ENCODE measurements around the gene USP32. TPM values are rescaled to one million over a fixed set of nuclear protein-coding genes. Genes with fewer than 3 reads are reported as not detected.
"Not testable (repeated sequence)": the region's sequence is repeated elsewhere in the genome, so short reads cannot be mapped to it uniquely, and the experiment has no call there.

USP32 gene
- total RNA-seq, 1 donor from 2014 or later: 34.2 TPM

GRCh38 chr17:60348616-60349015, 43.3 kb downstream of the USP32 start:
- intact Hi-C loops (cut with micrococcal nuclease): no loop called here

GRCh38 chr17:60345233-60345632, 46.7 kb downstream of the USP32 start:
- intact Hi-C loops (cut with micrococcal nuclease): no loop called here

GRCh38 chr17:60342492-60342891, 49.4 kb downstream of the USP32 start:
- intact Hi-C loops (cut with micrococcal nuclease): not testable (repeated sequence)

GRCh38 chr17:60335289-60335688, 56.6 kb downstream of the USP32 start:
- intact Hi-C loops (cut with micrococcal nuclease): no loop called here

GRCh38 chr17:60333628-60334031, 58.3 kb downstream of the USP32 start:
- intact Hi-C loops (cut with micrococcal nuclease): no loop called here

GRCh38 chr17:60333072-60333471, 58.9 kb downstream of the USP32 start:
- intact Hi-C loops (cut with micrococcal nuclease): not testable (repeated sequence)

GRCh38 chr17:60332574-60332973, 59.4 kb downstream of the USP32 start:
- intact Hi-C loops (cut with micrococcal nuclease): no loop called here

- intact Hi-C loops (cut with micrococcal nuclease): no loop called here
Measured at GRCh38 chr17:60330731-60331130, 61.2 kb downstream of the USP32 start.

GRCh38 chr17:60328679-60329078, 63.3 kb downstream of the USP32 start:
- intact Hi-C loops (cut with micrococcal nuclease): no loop called here

- intact Hi-C loops (cut with micrococcal nuclease): no loop called here
Measured at GRCh38 chr17:60327901-60328273, 64.0 kb downstream of the USP32 start.

- intact Hi-C loops (cut with micrococcal nuclease): no loop called here
Measured at GRCh38 chr17:60327134-60327900, 64.6 kb downstream of the USP32 start.

- intact Hi-C loops (cut with micrococcal nuclease): no loop called here
Measured at GRCh38 chr17:60326702-60327101, 65.2 kb downstream of the USP32 start.

- intact Hi-C loops (cut with micrococcal nuclease): no loop called here
Measured at GRCh38 chr17:60325730-60326524, 66.0 kb downstream of the USP32 start.

GRCh38 chr17:60323754-60324153, 68.2 kb downstream of the USP32 start:
- intact Hi-C loops (cut with micrococcal nuclease): no loop called here

- intact Hi-C loops (cut with micrococcal nuclease): no loop called here
Measured at GRCh38 chr17:60322056-60322387, 69.9 kb downstream of the USP32 start.

GRCh38 chr17:60321336-60322055, 70.4 kb downstream of the USP32 start:
- intact Hi-C loops (cut with micrococcal nuclease): no loop called here

GRCh38 chr17:60318830-60319229, 73.1 kb downstream of the USP32 start:
- intact Hi-C loops (cut with micrococcal nuclease): no loop called here

- intact Hi-C loops (cut with micrococcal nuclease): no loop called here
Measured at GRCh38 chr17:60318326-60318725, 73.6 kb downstream of the USP32 start.

- intact Hi-C loops (cut with micrococcal nuclease): no loop called here
Measured at GRCh38 chr17:60315650-60316049, 76.3 kb downstream of the USP32 start.

GRCh38 chr17:60314900-60315299, 77.0 kb downstream of the USP32 start:
- intact Hi-C loops (cut with micrococcal nuclease): not testable (repeated sequence)

- intact Hi-C loops (cut with micrococcal nuclease): no loop called here
Measured at GRCh38 chr17:60314423-60314822, 77.5 kb downstream of the USP32 start.

GRCh38 chr17:60311936-60312335, 80.0 kb downstream of the USP32 start:
- intact Hi-C loops (cut with micrococcal nuclease): no loop called here

Measured in T-helper 2 cell treated with Interferon-gamma antibody and Interleukin-4, amounts not matched to agents 100 ng/mL and 5 ng/mL, for 36 hours (primary cell).